Keratinocyte (primary cell): ENCODE results near the gene IFI27.

Experiments used
- EZH2 ChIP-seq: IDR thresholded peaks from one replicate; pipeline ENCODE4 v1.6.1; 2012; ENCODE audit warnings: inconsistent platforms, mild to moderate bottlenecking, low read length, moderate library complexity
- TF ChIP-seq, protein P1 (sequence below), 3 experiments: IDR thresholded peaks in 1 of 3; conservative IDR thresholded peaks in 1 of 3; optimal IDR thresholded peaks in 1 of 3; 2 replicates in 2 of 3; 3 replicates in 1 of 3; pipeline versions ENCODE3 to v1.5.1; 2011; ENCODE audit warnings: low read length in 3 of 3, mild to moderate bottlenecking in 3 of 3, moderate library complexity in 2 of 3, control low read depth in 1 of 3, inconsistent platforms in 1 of 3; ENCODE audit not compliant: insufficient read depth in 2 of 3; ENCODE audit errors: extremely low read depth in 1 of 3

DNA sequence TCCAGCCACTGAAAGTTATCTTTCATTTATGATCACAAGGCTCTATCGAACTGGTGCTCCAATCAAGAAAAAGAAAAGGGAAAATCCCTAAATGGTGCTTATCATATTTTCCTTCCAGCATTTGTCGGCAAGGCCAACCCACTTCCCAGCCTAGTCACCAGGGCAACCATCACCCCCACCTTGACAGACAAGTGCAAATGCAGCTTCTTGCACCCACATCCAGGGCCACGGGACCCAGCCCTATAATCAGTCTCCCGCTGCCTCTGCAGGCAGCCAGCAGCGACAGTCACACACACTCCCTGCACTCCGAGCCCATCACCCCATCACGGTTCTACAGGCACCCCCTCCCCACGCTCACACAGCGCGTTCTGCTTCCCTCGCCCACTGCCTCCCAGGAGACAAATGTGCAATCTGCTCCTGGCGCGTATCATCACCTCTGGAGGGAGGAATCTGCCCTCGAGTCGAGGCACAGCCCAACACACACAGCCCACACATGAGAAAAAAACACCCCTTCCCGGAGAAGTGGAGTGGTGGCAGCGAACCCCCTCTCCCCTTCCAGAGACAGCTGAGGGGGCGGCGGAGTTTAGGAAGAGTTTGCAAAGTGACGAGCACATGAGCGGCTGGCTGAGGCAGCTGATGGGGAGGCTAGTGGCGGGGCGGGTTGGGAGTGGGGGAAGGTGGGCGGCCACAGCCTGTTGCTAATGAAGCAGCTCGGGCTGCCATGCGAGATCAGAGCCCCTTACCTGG lies 54.3 kb downstream of the IFI27 start:
- TF ChIP-seq, protein P1, sequence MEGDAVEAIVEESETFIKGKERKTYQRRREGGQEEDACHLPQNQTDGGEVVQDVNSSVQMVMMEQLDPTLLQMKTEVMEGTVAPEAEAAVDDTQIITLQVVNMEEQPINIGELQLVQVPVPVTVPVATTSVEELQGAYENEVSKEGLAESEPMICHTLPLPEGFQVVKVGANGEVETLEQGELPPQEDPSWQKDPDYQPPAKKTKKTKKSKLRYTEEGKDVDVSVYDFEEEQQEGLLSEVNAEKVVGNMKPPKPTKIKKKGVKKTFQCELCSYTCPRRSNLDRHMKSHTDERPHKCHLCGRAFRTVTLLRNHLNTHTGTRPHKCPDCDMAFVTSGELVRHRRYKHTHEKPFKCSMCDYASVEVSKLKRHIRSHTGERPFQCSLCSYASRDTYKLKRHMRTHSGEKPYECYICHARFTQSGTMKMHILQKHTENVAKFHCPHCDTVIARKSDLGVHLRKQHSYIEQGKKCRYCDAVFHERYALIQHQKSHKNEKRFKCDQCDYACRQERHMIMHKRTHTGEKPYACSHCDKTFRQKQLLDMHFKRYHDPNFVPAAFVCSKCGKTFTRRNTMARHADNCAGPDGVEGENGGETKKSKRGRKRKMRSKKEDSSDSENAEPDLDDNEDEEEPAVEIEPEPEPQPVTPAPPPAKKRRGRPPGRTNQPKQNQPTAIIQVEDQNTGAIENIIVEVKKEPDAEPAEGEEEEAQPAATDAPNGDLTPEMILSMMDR (optimal IDR thresholded peaks at IDR 0.05 in 1 of 3, IDR thresholded peaks at IDR 0.05 in 1 of 3, conservative IDR thresholded peaks at IDR 0.05 in 1 of 3; ENCODE audit: extremely low read depth in 1 of 3, insufficient read depth in 2 of 3, low read length in 3 of 3), result no peak
- no peak for TF ChIP-seq EZH2
